Cerebellar cortex (tissue), 1 donor: Measurements from ENCODE around the gene LBHD1.
"Not testable (repeated sequence)": the region's sequence is repeated elsewhere in the genome, so short reads cannot be mapped to it uniquely, and the experiment has no call there.

Source experiments
- DNase-seq: peaks from one replicate; pipeline ENCODE4 v3.0.0-alpha.2; 2015; ENCODE audit warnings: low spot score

The LBHD1 gene

GRCh38 chr11:62664405-62665074, 7.5 kb downstream of the LBHD1 start:
- peak; percentile 69 for DNase-seq

DNA sequence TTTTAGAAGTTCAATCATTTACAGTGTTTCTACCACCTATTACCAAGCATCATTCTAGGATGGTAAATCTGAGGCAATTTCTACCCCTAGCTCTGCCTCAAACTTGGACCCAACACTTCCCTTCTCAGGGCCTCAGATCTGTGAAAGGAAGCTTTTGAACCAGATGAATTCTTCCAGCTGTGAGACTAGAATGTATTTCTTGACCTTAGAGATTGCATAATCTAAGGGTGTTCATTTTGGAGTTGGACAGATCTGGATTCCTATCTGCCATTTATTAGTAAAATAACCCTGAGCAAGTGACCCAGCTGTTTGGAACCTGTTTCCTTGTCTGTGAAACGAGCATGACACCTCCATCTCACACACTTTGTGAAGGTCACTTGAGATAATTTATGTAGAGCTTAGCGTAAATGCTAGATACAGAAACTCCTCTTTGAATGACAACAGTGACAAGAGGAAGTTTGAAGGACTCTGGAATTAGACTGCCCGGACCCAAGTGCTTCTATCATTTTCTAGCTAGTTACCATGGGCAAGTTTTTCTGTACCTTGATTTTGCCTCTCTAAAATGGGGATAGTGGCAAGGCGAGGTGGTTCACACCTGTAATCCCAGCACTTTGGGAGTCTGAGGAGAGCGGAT, 15.2 kb downstream of the LBHD1 start:
- no peak for DNase-seq

- DNase-seq: no peak
Measured at GRCh38 chr11:62654297-62654696, 17.8 kb downstream of the LBHD1 start.

GRCh38 chr11:62652161-62653006, 19.7 kb downstream of the LBHD1 start:
- no peak for DNase-seq

GRCh38 chr11:62650283-62650682, 21.8 kb downstream of the LBHD1 start:
- not testable (repeated sequence) for DNase-seq

- no peak for DNase-seq
Measured at GRCh38 chr11:62649486-62649885, 22.6 kb downstream of the LBHD1 start.

DNA sequence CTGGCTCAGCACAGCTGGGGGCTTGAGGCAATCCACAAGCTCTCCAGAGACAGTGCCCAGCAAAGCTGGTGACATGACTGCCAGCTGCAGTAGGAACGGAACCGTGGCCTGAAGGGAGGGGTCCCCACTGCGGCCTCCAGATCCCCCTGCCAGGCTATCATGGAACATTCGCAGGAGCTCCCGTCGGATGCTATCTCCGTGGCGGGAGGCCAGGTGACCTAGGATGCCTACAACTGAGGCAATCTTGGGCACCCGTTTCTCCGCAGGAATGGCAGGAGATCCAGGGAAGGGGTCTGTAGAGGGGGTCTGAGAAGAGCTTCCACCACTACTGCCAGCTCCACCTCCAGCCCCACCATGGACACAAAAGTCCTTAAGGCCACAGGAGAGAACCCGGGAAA, 23.1 kb downstream of the LBHD1 start:
- no peak for DNase-seq

GRCh38 chr11:62648185-62648966, 23.7 kb downstream of the LBHD1 start:
- no peak for DNase-seq

- no peak for DNase-seq
Measured at GRCh38 chr11:62647609-62648005, 24.5 kb downstream of the LBHD1 start.

GRCh38 chr11:62646825-62647608, 25.1 kb downstream of the LBHD1 start:
- no peak for DNase-seq

DNA sequence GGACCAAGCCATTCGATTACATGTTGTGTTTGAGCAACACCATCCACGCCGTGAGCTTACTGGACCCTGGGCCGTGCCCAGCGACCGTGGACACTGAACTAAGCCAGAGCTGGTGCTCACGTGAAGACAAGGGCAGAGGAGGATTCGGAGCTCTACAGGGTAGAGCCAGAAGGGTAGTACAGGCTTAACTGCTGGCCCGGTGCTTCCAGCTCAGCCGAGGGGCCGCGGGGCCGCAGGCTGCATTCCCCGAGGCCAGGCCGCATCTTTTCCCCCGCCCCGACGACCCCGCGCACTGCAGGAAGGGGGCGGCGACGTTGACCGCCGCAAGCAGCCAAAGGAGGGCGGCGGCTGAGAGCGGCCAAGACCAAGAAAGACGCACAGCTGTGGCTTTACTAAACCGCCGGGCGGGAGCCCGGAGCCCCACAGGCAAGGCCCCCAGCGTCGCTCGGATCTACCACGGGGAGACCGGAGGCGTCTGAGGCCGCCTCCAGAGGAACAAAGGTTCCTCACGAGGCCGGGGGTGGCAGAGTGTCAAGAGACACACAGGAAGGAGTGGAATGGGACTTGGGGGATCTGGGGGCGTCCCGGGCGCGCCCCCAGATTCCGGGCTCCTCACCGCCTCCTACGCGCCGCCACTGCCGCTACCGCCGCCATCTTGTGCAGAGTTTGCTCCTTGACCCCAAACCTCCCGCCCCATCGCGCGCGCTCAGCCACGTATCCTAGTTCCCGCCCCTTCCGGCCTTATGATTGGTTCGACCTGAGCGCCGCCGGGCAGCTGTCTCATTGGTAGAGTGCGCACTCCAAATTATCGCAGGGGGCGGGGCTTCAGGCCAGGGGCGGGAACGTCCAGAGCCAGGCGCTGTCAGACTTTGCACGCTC, 25.9 kb downstream of the LBHD1 start, which contains the start of gene GANAB:
GANAB (minus strand) TSS at position 668 of the 879 bp plus-strand sequence; CDS start at position 654, 14 bp downstream.
- DNase-seq: peak; percentile 99

DNA sequence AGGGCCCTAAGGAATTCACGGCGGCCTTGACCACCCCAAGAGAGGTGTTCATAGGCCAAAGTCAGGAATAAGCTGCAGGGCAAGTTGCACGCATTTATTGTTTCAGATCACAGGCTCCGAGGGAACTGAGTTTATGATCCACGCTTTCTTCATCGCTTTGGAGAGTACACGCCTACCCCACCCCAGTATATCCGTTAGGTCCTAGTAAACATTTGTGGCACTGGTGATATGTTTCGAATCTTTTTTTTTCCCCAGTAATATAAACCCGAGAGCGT, 26.5 kb downstream of the LBHD1 start:
- DNase-seq: no peak

DNA sequence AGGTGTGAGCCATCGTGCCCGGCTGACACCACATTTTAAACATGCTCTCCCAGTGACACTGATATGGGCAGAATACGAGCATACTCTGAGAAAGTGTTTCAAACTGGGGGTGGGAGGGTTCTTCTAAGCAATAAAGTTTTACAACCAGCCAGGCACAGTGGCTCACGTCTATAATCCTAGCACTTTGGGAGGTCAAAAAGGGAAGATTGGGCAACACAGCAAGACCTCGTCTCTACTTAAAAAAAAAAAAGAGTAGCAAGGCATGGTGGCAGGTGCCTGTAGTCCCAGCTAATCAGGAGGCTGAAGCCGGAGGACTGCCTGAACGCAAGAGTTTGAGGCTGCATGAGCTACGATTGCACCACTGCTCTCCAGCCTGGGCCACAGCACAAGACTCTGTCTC, 27.8 kb downstream of the LBHD1 start:
- no peak for DNase-seq

- DNase-seq: no peak
Measured at GRCh38 chr11:62632492-62632891, 39.6 kb downstream of the LBHD1 start.

DNA sequence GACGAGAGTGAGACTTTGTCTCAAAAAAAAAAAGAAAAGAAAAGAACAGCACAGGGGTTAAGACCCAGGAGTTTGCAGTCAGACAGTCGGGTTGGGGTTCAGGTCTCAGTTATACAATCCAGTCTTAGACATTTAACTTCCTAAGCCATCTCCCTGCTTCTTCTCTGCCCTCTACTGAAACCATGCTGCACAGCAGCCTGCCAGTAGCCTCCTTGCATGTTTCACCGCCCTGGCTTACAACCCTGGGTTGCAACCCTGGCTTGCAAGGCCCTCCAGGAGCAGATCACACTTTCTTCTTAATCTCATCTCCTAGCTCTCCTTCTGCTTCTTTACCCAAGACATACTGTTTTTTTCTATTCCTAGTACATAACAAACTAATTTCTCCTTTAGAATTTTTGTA, 44.4 kb downstream of the LBHD1 start:
- DNase-seq: peak; percentile 42

- no peak for DNase-seq
Measured at GRCh38 chr11:62622476-62623089, 49.5 kb downstream of the LBHD1 start.

GRCh38 chr11:62621567-62622470, 50.2 kb downstream of the LBHD1 start, which contains the start of gene B3GAT3:
Gene B3GAT3 (minus strand): TSS chr11:62621986. CDS start chr11:62621947, 39 bp downstream.
- peak; percentile 98 for DNase-seq

GRCh38 chr11:62621027-62621566, 51.0 kb downstream of the LBHD1 start:
- DNase-seq: no peak
